Stimulated activated CD4-positive, alpha-beta T cell treated with anti-CD3 and anti-CD28 coated beads, TNF-alpha, amount 100 ng/mL, for 24 hours (primary cell): ENCODE measurements around the gene OPALIN.
"Not testable (repeated sequence)": the region's sequence is repeated elsewhere in the genome, so short reads cannot be mapped to it uniquely, and the experiment has no call there.

Source experiments
- DNase-seq, 3 experiments: peaks; one replicate each; pipeline ENCODE4 v3.0.0-alpha.2; 2020; ENCODE audit warnings: low read depth in 3 of 3

Gene OPALIN

DNA sequence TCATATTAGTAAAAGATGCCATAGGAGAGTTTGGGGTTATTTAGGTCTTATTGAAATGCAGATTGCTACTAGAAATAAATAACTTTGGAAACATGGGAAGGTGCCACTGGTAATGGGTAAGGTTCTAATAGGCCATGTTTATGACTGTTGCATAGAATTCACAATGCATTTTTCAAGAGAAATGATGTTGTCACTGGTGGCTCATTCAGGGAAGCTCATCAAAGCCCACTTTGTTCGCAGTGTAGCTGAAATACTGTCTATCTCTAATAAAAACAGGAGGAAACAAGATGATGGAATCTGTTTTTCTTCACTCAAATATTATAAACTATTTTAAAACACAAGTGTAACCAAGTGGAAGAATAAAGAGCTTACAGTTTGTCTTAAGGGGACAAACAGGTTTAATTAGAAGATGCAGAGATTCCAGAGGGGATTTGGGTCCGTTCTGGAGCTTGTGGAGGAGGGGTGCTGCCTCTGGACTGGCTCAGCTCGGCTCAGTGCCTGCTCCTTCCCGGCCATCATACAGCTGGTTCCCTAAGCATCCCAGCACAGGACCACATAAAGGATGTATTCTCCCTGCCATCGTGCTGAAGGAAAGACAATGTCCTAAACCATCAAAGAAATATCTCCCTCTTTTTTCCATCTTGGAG lies 20.4 kb downstream of the OPALIN start:
- no peak for DNase-seq

DNA sequence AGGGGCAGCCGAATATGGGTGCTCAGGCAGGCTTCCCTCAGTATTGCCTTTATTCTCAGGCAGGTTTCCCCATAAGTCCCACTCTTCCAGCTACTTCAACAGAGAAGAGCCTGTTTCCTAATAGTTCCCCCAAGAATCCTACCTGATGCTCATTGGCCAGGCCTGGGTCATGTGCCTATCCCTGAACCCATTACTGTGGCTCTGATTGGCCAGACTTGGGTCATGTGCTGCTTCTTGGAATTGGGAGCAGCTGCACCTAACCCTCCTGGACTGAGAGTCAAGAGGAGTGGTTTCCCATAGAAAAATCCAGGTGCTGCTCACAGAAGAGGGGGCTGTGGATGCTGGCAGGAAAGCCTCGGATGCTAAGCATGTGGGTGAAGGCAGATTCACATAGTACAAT lies 21.7 kb downstream of the OPALIN start:
- no peak for DNase-seq

DNA sequence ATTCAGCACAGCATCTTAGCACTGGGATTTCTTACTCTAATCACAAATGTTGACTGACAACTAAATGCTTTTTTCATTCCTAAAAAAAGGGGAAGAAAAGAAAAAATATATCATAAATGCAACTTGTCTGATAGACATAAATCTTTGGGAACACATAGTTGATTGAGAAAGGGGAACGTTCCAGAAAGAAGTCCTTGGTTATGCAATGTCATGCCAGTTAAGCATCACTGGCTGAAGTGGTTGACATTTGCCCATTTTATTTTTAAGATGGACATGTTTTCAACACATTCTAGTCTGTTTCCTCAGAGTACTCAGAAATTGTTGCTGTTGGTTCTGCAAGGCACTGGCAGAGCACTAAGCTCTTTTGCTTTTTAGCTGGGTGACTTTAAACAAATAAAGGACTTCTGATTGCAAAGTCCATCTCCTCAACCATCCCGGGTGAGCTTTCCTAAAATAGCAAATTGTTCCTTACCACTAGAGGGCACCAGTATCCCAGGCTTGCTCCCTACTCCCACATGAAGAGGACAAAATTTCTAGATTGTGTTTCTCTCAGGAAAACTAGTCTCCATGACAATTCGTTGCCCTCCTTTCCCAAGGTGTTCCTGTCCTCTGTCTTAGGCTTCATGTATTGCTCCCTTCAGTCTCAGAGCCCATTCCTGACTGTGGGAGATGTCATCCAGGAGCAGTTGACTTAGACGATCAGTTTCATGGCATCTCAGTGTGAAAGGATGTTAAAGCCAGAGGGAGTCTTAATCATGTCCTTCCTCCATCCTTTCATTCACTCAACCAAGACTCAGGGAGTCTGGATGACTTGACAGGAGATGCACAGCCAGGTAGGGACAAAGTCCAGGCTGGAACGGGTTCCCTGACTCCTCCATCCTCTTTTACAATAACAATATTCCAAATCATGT lies 23.9 kb downstream of the OPALIN start:
- DNase-seq = no peak

DNA sequence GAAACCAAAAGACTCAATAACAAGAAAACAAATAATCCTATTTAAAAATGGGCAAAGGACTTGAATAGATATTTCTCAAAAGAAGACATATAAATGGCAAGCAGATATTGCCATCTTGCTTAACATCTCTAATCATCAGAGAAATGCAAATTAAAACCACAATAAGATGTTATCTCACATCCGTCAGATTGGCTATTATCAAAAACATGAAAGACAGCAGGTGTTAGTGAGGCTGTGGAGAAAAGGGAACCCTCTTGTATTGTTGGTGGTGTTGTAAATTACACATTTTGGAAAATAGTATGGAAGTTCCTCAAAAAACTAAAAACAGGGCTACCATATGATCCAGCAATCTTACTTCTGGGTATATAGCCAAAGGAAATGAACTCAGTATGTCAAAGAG lies 25.7 kb downstream of the OPALIN start:
- no peak for DNase-seq

DNA sequence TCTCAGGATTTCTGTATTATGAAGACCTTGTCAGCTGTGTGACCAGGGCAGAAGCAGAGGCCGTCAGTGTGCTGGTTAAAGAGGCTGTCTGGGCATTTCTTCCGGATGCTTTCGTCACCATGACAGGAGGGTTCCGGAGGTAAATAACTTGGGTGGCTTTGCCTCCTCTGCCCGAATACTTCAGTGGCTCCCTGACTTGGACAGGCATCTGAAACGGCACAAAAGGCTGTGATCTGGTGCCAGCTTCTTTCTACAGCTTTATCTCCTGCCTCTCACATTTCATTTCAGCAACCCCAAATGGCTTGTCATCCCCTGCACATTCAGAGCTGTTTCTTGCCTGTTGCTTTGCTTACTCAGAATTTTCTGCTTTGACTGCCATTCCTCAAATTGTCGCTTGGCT lies 31.3 kb downstream of the OPALIN start:
- no peak for DNase-seq

DNA sequence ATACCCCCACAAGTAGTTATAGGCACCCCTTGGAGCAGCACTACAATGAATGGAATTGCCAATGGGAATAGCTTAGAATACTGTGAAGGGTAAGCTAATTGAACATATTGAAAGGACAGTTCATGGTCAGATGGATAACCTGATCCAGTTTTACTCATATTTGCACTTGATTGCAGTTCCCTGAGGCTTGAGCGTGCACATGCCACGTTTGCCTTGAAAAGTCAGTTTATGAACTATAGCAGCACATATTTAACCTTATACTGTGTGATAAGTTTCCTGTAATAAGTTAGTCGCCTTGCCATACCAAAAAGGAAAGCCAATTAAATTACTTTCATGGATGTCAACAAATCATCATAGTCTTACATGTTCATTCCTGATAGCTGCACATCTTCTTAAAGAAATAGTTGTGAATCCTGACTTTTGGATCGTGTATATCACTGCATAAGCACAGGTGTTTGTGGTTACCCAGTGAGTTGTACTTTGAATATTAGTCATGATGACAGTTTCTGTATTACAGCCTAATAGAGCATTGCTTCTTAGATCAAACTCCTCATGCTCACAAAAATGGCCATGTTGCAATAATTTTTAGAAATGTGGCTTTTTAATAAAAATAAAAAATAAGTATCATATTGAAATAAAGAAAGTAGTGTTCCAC lies 33.0 kb downstream of the OPALIN start:
- no peak for DNase-seq

DNA sequence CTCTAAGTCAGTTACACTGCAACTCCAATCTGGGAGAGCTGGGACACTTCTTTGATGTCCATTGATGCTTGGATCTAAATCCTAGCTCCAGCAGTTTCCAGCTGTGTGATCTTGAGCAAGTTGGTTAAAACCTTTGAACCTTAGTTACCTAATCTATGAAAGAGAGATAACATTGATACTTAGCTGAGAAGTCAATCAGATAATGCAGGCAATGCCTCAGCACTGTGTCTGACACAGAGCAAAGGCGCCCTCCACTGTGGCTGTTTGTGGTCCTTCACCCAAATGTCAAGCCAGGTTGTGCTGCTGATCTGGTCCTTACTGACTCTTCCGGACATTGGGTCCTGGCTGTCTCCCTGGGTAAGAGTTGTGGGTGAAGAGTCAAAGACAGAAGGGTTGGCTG lies 34.4 kb downstream of the OPALIN start:
- DNase-seq = no peak

DNA sequence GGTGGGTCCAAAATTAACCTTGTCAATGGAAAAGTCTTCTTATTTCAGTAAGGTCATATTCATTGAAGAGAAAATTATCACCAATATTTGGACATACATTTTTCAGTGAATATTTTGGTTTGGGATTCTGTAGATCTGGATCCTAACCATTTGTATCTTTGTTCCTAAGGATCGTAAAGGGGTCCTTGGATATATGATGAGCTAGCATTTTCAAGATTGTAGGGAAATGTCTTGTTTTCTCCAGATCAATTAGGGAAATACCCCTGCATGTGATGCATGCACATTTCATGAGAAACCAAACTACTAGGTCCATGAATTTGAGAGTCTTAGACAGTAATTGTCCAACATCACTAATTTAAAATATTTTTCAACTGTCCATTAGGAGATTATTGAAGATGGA lies 36.5 kb downstream of the OPALIN start:
- DNase-seq = no peak

DNA sequence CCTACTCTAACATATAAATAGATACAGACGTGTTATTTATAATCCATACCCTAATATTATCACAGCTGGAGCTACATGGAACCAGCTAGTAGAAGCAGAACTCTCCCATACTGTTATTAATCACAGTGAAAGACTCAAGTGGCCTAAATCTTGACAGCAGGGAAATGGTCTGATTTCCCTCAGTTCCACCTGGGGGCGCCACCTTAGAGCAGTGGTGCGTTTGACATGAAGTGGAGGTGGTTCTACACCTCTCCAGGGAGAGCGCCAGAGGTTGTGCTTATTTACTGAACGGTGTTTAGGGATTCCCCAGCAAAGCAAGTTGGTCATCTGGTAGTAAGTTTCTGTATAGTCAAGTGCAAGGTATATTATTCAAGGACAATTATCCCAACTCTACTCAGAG lies 37.0 kb downstream of the OPALIN start:
- no peak for DNase-seq

DNA sequence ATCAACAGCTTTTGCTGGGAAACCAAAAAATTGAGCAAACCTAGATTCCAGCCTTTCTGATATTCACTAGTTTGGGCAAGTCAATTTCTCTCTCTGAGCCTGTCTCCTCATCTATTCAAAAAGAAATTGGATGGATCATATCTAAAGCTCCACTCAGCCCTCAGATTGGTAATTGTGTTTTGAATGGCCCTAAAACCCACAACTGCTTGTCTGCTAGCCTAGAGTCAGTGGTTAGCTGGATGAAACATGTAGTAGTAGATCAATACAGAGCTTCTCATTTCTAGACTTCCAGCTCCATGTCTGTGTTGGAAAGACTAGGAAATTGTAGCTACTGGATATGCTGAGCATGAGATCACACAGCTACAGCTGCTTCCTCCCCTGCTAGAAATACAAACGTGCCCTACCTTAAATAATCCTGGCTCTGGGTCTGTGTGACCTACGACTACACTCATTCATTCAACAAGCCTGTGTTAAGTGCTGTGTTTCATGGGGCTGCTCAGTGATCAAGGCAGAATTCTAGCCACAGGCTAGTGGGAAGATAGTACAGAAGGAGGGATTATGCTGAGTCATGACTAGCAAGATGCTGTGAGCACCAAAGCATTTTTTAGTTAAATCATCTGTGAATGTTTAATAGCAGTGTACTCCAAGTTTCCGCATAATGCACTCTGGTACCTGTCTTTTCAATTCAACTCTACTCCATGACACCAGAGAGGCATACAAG lies 38.9 kb downstream of the OPALIN start:
- DNase-seq = no peak

DNA sequence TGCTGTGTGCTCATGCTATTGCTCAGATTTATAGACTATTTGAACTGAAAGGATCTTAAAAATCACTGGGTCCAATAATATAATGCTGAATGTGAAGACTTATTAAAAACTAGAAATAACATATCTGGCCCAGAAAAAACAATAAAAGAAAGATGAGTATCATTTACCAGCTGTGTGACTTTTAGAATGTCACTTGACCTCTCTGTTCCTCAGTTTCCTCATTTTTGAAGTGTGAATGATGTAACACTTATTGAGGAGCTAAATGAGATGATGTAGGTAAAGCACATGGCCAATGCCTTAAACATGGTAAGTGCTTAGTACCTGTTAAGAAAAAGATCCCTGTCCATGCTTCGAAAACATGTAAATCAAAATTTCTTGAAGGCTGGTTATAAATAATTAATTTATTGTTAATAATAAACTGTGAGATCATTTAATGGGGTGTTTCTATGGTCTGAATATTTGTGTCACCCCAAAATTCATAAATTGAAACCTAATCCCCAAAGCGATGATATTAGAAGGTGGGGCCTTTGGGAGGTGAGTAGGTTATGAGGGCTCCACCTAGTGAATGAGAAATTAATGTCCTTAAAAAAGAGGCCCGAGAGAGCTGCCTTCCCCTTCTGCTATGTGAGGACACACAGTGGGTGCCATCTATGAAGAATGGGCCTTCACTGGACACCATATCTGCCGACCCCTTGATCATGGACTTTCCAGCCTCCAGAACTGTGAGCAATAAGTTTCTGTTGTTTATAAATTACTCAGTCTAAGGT lies 41.6 kb downstream of the OPALIN start:
- no peak for DNase-seq

DNA sequence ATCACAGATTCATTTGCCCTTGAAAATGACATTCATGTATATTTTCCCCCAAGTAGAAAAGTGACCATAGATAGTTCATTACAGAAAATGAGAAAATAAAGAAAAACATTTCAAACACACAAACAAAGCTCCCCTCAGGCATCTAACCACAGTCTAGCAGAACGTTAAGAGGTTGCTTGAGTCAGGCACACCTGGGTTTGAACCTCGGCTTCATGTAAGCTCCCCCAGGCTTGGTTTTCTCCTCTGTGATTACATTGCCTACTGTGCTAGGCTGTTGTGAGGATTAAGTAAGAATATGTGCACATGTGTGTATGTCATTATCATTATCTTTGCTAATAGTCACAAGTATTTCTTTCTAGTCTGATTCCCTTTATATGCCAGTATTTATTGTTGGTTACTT lies 45.5 kb downstream of the OPALIN start:
- no peak for DNase-seq

DNA sequence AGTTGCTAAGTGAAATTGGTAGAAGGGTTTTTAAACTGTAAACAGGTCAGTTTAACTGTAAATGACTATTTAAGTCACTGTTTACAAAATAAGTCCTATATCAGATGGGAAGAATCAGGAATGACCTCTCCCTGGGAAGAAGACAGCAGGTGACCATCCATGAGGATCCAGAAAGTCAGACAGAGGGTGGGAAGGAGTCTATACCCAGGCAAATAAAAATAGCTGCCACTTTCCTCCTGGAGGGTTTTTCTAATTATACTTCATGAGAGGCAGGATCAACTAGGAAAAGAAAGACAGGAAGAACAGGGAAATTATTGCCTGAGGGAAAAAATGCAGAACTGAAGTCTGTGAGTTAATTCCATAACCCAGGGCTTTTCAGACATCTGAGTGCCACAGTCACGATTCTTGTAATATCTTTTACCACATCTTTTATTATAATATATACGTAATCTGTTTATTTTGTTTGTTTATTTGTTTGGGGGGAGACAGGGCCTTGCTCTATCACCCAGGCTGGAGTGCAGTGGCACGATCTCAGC lies 47.6 kb downstream of the OPALIN start:
- DNase-seq = no peak

DNA sequence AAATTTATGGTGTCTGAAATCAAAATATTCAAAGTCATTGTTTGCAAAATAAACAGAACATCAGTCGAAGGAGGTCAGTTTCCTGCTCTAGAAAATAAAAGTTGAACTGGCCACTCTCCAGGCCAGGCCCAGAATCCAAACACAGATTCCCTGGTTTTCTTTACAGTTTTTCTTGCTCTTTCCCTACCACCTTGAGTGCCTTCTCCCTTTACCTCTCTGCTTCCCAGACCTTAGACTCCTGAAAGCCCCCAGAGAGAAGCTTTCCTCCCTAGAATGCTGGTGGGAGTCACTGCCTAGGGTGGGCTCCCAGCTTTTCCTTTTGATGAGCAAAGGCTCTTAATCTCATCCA lies 48.5 kb downstream of the OPALIN start:
- DNase-seq = no peak

DNA sequence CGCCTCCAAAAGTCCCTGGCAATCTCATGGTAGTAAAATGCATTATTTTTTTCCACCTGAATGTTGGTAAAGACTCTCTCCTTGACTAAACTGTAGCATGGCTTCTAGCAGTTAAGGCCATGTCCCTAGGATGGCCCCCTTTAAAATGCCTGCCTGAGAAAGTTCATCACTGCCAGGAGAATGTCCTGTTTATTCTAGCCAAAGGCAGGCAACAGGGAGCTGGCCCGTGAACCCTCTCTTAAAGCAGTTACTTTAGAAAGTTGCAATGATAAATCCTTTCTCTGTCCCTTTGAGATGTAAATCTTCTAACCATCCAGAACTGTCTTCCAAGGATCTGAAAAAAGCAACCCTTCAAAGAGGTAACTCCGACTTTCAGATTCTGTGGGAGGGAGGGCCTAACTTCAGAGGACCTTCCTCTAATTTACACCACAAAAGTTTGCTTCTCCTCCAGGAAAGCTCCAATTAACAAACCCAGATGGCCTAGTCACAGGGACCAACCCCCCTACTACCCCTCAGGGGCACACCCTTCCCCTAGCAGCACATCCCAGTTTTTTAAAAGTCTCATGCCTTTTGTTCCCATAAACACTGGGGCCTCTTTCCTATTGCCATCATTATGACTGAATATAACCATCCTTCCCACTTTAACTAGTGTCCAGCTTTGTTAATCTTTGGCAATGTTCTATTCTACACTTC lies 49.0 kb downstream of the OPALIN start:
- DNase-seq = no peak

DNA sequence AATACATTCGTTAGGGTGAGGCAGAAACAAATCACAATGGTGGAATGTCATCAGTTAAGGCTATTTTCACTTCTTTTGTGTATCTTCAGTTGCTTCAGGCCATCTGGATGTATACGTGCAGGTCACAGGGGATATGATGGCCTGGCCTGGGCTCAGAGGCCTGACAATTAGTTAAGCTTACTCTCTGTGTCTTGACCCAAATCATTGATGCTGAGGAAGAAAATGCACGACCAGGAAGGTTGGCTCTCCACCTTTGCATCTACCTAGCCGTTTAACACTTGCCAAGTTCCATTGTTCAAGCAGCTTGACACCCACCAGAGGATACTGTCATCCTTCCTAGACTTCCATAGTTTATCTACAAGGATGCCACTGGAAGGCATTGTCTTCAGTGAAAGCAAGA lies 49.9 kb downstream of the OPALIN start:
- DNase-seq = not testable (repeated sequence)

DNA sequence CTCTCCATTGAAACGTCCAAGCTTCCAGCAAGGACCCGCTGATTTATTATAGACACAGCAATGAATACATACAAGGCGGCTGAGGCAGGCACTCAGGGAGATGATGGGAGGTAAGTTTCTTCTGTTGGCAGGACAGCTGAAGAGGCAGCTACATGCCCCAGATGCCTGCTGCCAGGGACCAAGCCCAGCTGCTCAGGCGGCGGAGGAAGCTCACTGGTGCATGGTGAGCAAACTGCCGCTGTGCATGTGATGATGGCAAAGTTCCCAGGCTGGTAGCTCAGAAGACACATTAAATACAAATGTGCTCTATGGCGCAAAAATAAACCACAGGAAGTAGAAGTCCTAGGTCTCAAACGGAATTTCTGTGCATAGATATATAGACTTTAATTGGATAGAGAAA lies 52.3 kb downstream of the OPALIN start:
- DNase-seq = no peak

DNA sequence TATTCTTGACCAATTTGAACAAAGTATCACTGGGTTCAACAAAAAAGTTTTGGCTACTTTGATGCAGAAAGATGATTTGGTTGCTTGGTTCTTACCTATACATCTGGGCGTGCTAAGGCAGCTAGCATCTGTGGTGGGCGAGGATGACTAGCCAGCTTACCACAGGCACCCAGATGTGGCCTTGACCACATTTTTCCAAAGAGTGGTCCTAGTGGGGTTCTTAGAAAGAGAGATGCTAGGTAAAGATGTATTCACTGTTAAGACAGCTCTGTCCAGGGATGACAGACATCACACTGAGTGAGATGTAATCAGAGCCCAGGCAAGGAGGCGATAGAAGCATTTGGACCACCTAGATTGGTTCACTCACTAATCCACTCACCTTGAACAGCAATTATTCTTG lies 53.8 kb downstream of the OPALIN start:
- no peak for DNase-seq

DNA sequence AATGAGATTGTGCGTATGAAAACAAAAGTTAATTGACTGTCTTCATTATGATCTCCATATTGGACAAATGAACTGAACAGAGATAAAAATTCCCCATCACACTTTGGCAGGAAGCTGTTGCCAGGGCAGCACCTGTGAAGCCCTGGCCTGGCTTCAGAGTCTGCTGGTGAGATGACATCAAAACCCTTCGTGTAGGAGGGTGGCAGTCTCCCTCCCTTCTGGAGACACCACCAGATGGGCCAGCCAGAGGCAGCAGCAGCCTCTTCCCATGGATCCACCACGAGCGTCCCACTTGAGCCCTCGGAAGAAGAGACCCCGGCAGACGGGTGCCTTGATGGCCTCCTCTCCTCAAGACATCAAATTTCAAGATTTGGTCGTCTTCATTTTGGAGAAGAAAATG lies 54.6 kb downstream of the OPALIN start, which contains the start of gene DNTT:
DNTT (plus strand) TSS at position 205 of the 400 bp plus-strand sequence; CDS start at position 269, 64 bp downstream.
- DNase-seq = no peak

DNA sequence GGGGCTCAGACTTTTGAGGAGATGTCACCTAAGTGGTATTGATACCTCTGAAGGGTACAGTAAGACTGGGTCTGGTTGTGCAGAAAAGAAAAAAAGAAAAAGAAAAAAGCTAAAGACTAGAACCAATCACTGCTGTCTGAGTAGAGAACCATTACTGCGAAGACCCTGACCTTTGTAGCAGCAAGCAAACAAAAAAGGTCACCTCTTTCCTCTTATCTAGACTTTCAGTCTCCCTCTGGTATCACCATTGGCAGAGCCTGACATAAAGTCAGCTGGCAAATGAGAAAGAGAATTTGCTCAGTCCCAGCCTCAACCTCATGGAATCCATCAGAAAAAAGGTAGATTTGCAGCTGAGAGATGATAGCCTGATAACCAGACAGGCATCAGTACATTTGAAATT lies 57.2 kb downstream of the OPALIN start:
- DNase-seq = no peak

DNA sequence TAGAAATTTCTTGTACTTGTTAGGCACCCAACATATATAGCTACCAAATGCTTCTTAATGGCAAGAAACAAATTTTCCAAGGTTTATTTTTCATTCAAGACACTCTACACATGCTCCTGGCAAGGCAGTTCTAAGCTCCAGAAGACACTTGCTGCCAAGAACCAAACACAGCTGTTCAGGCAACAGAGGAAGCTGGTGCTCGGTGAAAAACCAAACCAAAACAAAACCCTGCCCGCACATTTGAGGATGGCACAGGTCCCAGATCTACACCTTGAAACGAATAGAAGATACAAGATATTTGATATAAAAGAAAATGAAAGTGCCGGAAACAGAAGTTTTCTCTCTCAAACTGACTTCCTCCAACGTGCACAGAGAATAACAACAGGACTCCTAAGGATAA lies 59.4 kb downstream of the OPALIN start:
- DNase-seq = no peak
